GM19395 (cell line): Measurements from ENCODE around the gene DDX4.
"Not testable (repeated sequence)": the region's sequence is repeated elsewhere in the genome, so short reads cannot be mapped to it uniquely, and the experiment has no call there.

Experiments used
- ATAC-seq: cut with Tn5 transposase; IDR thresholded peaks from one replicate; pipeline ENCODE4 v1.9.1; 2021; ENCODE audit warnings: mild to moderate bottlenecking, moderate library complexity; ENCODE audit not compliant: unreplicated experiment

The DDX4 gene

GRCh38 chr5:55720188-55720703 lies 17.6 kb upstream of the DDX4 start:
- no peak for ATAC-seq

- ATAC-seq: no peak
Measured at GRCh38 chr5:55724281-55724680, 13.6 kb upstream of the DDX4 start.

DNA sequence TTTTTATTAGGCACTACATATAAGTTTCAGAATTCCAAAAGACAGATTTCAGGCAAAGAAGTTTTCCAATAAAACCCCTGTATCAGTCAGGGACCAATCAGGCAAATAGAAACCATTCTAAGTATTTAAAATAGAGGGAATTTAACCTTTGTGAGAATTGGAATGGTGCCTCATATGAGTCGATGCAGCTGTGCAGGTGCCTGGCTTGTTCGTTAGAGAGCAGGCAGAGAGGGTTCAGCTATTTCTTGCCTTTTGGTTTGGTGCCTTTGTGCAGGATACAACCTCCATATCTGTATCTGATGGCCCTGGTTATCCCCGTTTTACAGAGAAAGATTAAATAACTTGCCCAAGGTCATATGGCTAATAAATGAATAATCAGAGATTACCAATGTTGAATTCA lies 6.0 kb upstream of the DDX4 start:
- ATAC-seq: no peak

GRCh38 chr5:55732585-55732984 lies 5.3 kb upstream of the DDX4 start:
- ATAC-seq: no peak

DNA sequence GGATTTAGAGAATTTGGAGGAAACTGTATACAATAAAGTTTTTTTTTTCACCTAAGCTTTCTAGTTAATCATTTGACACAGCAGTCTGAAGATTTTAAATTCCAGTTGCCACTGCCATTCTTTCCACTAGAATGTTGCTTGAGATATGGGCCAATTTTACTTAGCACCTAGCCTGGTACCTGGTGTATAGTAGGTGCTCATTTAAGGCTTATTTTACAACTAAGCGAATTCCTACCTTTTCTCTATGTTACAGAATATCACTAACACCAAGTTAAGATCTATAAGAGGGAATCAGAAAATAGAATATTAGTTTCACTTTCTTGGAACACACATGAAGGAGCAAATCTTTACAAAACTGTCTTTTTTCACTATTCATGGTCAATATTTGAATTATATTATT lies 3.2 kb upstream of the DDX4 start:
- no peak for ATAC-seq

DNA sequence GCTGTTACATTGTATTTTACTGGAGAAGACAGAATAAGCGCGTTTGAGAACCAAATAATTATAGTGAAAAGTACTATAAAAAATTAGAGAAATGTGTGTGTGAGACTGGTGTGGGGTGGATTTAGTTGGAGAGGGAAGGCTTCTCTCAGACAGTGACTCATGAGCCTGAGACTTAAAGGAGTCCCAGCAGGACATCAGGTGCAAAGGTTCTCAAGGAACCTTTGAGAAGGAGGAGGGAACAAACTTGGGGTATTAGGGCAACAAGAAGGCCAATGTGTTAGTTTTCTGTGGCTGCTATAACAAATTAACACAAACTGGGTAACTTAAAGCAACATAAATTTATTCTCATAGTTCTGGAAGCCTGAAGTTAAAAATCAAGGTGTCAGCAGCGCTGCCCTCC lies 4.9 kb downstream of the DDX4 start:
- no peak for ATAC-seq

- no peak for ATAC-seq
Measured at GRCh38 chr5:55747778-55748318, 10.0 kb downstream of the DDX4 start.

DNA sequence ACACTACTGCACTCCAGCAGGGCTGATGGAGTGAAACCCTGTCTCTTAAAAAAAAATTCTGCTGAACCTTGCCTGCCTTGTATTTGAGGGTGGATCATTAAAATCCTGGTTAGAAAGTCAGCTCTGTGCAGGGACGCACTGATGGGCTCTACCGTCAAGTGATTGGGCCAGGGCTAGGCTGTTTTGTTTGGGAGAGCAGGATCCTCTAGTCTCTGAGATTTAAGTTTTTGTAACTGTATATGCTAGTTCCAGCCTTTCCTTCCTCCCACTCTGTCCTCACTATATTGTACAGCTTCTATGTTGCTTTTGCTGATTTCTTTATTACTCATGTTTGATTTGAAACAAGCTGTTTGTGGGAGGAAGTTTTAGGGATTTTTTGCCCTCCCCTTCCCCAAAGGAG lies 11.5 kb downstream of the DDX4 start:
- ATAC-seq: no peak

- ATAC-seq: no peak
Measured at GRCh38 chr5:55750063-55750462, 12.2 kb downstream of the DDX4 start.

DNA sequence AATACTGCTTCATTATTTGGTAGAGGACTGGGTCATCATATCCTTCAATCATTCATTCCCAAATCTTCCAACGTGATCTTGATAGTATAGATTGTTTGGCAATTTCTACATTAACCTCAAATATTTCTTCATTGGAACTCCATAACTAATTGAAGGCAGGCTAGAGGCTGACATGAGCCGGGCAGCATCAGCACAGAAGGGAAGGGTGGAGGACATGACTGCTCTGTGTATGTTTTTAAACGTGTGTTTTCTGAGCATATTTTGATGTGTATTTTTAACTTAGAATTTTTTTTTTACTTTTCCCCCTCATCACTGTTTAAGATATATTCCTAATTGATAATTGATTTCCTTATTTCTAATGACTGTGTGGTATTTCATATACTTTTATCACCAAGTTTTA lies 12.6 kb downstream of the DDX4 start:
- no peak for ATAC-seq

DNA sequence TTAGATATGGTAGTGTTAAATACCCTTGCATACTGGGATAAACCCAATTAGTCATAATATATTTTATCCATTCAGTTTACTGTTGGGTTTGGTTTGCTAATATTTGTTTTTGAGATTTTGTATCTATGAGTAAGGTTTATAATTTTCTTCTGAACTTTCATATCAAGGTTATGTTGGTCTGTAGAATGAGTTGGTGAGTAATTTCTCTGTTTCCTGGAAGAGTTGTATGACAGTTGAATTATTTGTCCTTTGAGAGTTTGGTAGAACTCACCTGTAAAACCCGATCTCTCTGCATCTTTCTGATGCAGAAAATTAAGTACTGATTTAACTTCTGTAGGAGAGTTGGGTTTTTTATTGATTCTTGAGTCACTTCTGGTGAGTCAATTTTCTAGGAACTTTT lies 20.4 kb downstream of the DDX4 start:
- no peak for ATAC-seq

DNA sequence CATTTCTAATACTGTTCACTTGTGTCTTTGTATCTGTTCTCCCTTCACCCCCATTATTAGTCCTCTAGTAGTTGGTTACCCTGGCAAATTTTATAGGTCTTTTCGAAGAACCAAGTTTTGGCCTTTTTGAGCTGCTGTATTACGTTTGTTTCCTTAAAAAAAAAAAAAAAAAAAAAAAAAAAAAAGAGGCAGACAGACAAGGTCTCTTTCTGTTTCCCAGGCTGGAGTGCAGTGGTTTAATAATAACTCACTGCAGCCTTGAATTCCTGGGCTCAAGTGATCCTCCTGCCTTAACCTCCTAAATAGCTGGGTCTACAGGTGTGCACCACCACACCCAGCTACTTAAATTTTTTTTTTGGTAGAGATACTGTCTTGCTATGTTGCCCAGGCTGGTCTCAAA lies 20.9 kb downstream of the DDX4 start:
- ATAC-seq: no peak

- not testable (repeated sequence) for ATAC-seq
Measured at GRCh38 chr5:55761721-55762120, 23.9 kb downstream of the DDX4 start.

DNA sequence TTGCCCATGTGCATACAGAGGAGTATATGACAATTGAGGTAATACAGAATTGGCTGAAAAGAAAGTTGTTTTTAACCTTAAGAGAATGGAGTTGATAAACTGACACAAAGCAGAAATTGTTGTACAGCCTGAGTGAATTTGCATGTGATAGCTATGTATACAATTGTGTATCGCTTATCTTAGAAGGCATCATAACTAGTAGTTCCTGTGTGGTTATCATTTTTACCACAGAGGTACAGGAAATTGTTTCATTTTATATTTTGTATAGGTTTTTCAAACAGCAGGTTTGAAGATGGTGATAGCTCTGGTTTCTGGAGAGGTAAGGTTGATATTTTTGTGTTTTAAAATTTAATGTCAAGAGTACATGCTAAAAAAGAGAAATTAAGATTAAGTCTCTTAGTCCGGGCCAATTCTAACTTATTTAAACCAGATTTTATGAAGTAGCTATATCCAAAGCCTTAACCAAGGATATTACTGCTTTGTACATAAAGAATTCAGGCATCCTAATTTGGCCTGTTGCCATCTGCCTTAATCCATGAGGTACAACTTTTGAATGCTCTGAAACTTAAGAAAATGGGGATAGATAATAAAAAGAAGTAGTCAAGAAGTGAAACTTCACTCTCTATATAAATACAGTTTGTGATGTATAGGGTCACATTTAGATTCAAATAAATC lies 26.0 kb downstream of the DDX4 start:
- no peak for ATAC-seq

DNA sequence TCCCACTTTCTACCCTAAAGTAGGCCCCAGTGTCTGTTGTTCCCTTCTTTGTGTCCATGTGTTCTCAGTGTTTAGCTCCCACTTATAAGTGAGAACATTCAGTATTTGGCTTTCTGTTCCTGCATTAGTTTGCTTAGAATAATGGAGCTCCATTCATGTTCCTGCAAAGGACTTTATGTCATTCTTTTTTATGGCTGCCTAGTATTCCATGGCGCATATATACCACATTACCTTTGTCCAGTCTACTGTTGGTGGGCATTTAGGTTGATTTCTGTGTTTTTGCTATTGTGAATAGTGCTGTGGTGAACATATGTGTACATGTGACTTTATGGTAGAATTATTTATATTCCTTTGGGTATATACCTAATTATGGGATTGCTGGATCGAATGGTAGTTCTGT lies 30.4 kb downstream of the DDX4 start:
- no peak for ATAC-seq

DNA sequence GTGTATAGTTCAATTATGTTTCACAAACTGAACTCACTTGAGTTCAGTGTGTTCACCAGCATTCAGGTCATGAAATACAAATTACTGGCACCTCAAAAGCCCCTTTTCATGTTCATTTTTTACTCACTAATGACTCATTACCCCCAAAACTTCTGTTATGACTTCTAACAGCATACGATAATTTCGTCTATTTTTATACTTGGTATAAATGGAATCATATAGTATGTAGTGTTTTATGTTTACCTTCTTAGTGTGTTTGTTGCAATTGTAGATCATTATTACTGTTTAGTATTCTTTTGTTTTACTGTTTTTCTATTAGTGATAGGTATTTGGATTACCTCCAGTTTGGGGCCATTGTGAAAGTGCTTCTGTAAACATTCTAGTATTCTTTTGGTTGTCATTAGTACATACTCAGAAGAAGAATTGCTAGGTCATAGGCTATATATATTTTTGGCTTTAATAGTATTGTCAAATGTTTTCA lies 33.4 kb downstream of the DDX4 start:
- peak; percentile 74 for ATAC-seq

DNA sequence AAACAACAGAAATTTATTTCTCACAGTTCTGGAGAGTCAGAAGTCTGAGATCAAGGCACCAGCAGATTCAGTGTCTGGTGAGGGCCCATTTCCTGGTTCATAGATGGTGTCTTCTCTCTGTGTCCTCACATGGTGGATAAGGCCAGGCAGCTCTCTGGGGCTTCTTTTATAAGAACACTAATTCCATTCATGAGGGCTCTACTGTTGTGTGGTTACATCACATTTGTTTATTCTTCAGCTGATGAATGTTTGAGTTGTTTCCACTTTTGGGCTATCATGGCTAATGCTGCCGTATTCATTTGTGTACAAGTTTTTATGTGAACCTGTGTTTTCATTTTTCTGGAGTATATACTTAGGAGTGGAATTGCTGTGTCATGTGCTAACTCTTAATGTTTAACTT lies 35.2 kb downstream of the DDX4 start:
- no peak for ATAC-seq

- no peak for ATAC-seq
Measured at GRCh38 chr5:55777332-55777731, 39.5 kb downstream of the DDX4 start.

GRCh38 chr5:55800924-55801323 lies 63.1 kb downstream of the DDX4 start:
- no peak for ATAC-seq

GRCh38 chr5:55808814-55809213 lies 71.0 kb downstream of the DDX4 start:
- ATAC-seq: not testable (repeated sequence)

DNA sequence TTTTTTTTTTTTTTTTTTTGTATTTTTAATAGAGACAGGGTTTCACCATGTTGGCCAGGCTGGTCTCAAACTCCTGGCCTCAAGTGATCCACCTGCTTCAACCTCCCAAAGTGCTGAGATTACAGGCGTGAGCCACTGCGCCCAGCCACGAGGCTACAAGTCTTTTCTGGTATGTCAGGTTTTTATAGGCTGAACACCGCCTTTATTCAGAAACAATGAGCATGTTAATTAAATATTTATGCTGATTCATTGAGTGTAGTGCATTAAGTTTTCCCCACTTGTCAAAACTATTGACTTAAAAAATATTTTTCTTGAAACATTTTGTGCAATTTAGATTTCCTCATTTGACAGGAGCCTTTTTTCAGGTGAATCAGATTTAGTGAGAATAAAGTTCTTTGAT lies 78.1 kb downstream of the DDX4 start:
- ATAC-seq: not testable (repeated sequence)

- ATAC-seq: no peak
Measured at GRCh38 chr5:55816342-55816741, 78.5 kb downstream of the DDX4 start.

DNA sequence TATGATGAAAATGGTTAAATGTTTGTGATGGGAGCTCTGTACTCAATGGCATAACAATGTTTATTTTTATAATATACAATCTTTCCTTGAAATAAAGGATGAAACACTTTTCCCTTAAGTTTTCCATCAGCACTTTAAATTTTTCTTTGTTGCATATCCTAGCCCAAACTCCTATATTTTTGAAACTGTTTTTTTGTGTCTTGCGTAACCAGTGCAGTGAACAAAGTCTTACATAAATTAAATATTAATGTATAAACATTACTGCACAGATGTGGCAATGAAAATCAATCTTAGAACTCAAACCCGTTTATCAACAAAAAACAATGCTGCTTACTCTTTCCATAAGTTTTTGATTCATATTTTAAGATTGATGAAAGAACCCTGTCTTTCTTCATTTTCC lies 79.2 kb downstream of the DDX4 start:
- no peak for ATAC-seq
